Endothelial cell of umbilical vein (primary cell): ENCODE data around the gene RELL1.

Experiments
- EZH2 ChIP-seq: IDR thresholded peaks from 2 replicates; pipeline ENCODE4 v1.6.1; 2012; ENCODE audit warnings: borderline replicate concordance, low read depth, mild to moderate bottlenecking, moderate library complexity, low read length, inconsistent platforms; ENCODE audit not compliant: severe bottlenecking
- FOS ChIP-seq: IDR thresholded peaks from 2 replicates; pipeline ENCODE4 v1.6.1; 2011; ENCODE audit warnings: mild to moderate bottlenecking, low read length, moderate library complexity, borderline replicate concordance; ENCODE audit not compliant: insufficient read depth
- GATA2 ChIP-seq: IDR thresholded peaks from 2 replicates; pipeline ENCODE4 v1.7.0; 2011; ENCODE audit warnings: low read depth, mild to moderate bottlenecking, moderate library complexity, mixed read lengths, low read length; ENCODE audit not compliant: insufficient read length, insufficient read depth
- JUN ChIP-seq: IDR thresholded peaks from 2 replicates; pipeline ENCODE4 v1.6.1; 2011; ENCODE audit warnings: borderline replicate concordance, low read depth; ENCODE audit not compliant: insufficient read length, insufficient read depth
- MYC ChIP-seq: IDR thresholded peaks from one replicate; pipeline ENCODE4 v1.6.1; 2011; ENCODE audit warnings: mild to moderate bottlenecking, low read depth, low read length
- POLR2A ChIP-seq: IDR thresholded peaks from 2 replicates; pipeline ENCODE4 v1.6.1; 2012; ENCODE audit warnings: low read depth, mild to moderate bottlenecking, control low read depth, low read length
- POLR2AphosphoS5 ChIP-seq: IDR thresholded peaks from 2 replicates; pipeline ENCODE4 v1.6.1; 2012; ENCODE audit warnings: low read depth, mild to moderate bottlenecking, control low read depth, low read length, moderate library complexity; ENCODE audit not compliant: insufficient read depth
- TF ChIP-seq, protein P1 (sequence below), 2 donors: IDR thresholded peaks; 1 replicate in 1 of 2; 2 replicates in 1 of 2; pipeline ENCODE4 v1.5.1; 2011; ENCODE audit warnings: low read length in 2 of 2, mild to moderate bottlenecking in 2 of 2, moderate library complexity in 2 of 2, control low read depth in 1 of 2, inconsistent platforms in 1 of 2, low read depth in 1 of 2; ENCODE audit not compliant: insufficient read depth in 1 of 2; ENCODE audit errors: extremely low read depth in 1 of 2
- TF ChIP-seq, protein P2 (sequence below): IDR thresholded peaks from 2 replicates; pipeline ENCODE4 v1.6.1; 2011; ENCODE audit not compliant: insufficient read depth, insufficient read length

DNA sequence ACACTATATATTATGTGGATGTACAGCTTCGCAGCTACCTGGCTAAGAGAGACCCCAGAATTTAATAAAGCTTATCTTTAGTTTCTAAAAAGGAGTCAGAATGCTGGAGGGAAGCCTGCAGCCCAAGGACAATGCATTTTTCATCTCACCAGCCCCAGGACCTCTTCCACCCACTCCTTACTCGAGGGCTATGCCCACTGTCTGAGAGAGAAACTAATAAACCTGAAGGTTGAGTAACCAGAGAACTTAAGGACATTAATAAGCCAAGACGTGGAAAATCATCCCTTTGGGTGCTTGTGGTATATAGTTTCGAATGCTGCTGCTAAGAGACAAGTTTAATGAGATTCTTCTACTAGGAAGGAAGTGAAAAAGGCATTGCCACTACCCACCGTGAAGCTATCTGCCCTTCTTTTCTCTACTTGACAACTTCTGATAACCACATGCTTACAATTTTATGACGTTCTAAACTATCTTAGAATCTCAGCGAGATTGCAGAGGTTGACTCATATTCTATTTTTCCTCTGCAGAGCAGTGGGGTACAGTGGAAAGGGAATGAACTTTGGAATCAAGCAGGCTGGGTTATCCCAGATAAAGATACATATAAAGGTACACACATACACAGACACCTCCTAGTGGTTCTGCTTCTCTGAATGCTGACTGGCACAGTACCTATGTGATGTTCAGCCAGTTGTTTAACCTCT lies 3.3 kb downstream of the RELL1 start:
- TF ChIP-seq, protein P1, sequence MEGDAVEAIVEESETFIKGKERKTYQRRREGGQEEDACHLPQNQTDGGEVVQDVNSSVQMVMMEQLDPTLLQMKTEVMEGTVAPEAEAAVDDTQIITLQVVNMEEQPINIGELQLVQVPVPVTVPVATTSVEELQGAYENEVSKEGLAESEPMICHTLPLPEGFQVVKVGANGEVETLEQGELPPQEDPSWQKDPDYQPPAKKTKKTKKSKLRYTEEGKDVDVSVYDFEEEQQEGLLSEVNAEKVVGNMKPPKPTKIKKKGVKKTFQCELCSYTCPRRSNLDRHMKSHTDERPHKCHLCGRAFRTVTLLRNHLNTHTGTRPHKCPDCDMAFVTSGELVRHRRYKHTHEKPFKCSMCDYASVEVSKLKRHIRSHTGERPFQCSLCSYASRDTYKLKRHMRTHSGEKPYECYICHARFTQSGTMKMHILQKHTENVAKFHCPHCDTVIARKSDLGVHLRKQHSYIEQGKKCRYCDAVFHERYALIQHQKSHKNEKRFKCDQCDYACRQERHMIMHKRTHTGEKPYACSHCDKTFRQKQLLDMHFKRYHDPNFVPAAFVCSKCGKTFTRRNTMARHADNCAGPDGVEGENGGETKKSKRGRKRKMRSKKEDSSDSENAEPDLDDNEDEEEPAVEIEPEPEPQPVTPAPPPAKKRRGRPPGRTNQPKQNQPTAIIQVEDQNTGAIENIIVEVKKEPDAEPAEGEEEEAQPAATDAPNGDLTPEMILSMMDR (IDR thresholded peaks at IDR 0.05; ENCODE audit: extremely low read depth in 1 of 2, insufficient read depth in 1 of 2, low read depth in 1 of 2, low read length in 2 of 2), result peak in 1 of 2 donors; percentile 16
- no peak for TF ChIP-seq POLR2A
- TF ChIP-seq GATA2, result peak; percentile 26
- TF ChIP-seq JUN, result no peak
- TF ChIP-seq EZH2, result no peak
- TF ChIP-seq, protein P2, sequence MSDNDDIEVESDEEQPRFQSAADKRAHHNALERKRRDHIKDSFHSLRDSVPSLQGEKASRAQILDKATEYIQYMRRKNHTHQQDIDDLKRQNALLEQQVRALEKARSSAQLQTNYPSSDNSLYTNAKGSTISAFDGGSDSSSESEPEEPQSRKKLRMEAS, result no peak
- TF ChIP-seq POLR2AphosphoS5, result no peak
- no peak for TF ChIP-seq MYC
- TF ChIP-seq FOS, result no peak
